Neuronal stem cell (in vitro differentiated cells): ENCODE results near the gene APBB2.

ENCODE experiments used
- DNase-seq: peaks from one replicate; pipeline ENCODE4 v3.0.0-alpha.2; 2013; ENCODE audit warnings: low spot score
- H2AFZ ChIP-seq: one replicate; pipeline ENCODE4 v1.6.1; 2013; ENCODE audit warnings: mild to moderate bottlenecking, low read length, inconsistent platforms
- H2AK5ac ChIP-seq: 2 replicates; pipeline ENCODE4 v1.6.1; 2013; ENCODE audit warnings: low read depth, mild to moderate bottlenecking, inconsistent platforms, low read length, moderate library complexity, mixed read lengths
- H2BK120ac ChIP-seq: 2 replicates; pipeline ENCODE4 v1.6.1; 2013; ENCODE audit warnings: low read depth, mild to moderate bottlenecking, inconsistent platforms, low read length, moderate library complexity, mixed read lengths
- H2BK12ac ChIP-seq: one replicate; pipeline ENCODE4 v1.6.1; 2013; ENCODE audit warnings: low read length, inconsistent platforms
- H2BK15ac ChIP-seq: 2 replicates; pipeline ENCODE4 v1.6.1; 2013; ENCODE audit warnings: mild to moderate bottlenecking, low read length, inconsistent platforms, mixed read lengths
- H2BK5ac ChIP-seq: one replicate; pipeline ENCODE4 v1.6.1; 2013; ENCODE audit warnings: inconsistent platforms, mild to moderate bottlenecking, low read length, moderate library complexity
- H3K14ac ChIP-seq: one replicate; pipeline ENCODE4 v1.6.1; 2013; ENCODE audit warnings: low read length, inconsistent platforms
- H3K18ac ChIP-seq: 2 replicates; pipeline ENCODE4 v1.6.1; 2013; ENCODE audit warnings: low read length, inconsistent platforms
- H3K23ac ChIP-seq: 2 replicates; pipeline ENCODE4 v1.6.1; 2013; ENCODE audit warnings: low read depth, mild to moderate bottlenecking, mixed read lengths, low read length, inconsistent platforms; ENCODE audit not compliant: poor library complexity
- H3K27ac ChIP-seq: replicated peaks from 3 replicates; pipeline ENCODE4 v1.5.1; 2013; ENCODE audit warnings: low read length, inconsistent platforms
- H3K27me3 ChIP-seq, 3 experiments: 2 replicates each; pipeline ENCODE4 v1.6.1; 2013; ENCODE audit warnings: low read length in 3 of 3, mild to moderate bottlenecking in 2 of 3, inconsistent platforms in 1 of 3, low read depth in 1 of 3, mixed read lengths in 1 of 3, moderate library complexity in 1 of 3; ENCODE audit not compliant: control insufficient read depth in 3 of 3, insufficient read depth in 3 of 3
- H3K36me3 ChIP-seq, 2 donors: replicated peaks in 1 of 2; 2 replicates each; pipeline ENCODE4 v1.6.1; 2013; ENCODE audit warnings: low read length in 2 of 2; ENCODE audit not compliant: control insufficient read depth in 2 of 2, insufficient read depth in 2 of 2
- H3K4ac ChIP-seq: 2 replicates; pipeline ENCODE4 v1.6.1; 2013; ENCODE audit warnings: inconsistent platforms, mild to moderate bottlenecking, low read length, moderate library complexity
- H3K4me1 ChIP-seq, 2 donors: 1 replicate in 1 of 2; 2 replicates in 1 of 2; pipeline ENCODE4 v1.6.1; 2013; ENCODE audit warnings: low read length in 2 of 2, low read depth in 1 of 2; ENCODE audit not compliant: control insufficient read depth in 2 of 2, insufficient read depth in 1 of 2
- H3K4me2 ChIP-seq: one replicate; pipeline ENCODE4 v1.6.1; 2013; ENCODE audit warnings: mild to moderate bottlenecking, low read length, inconsistent platforms; ENCODE audit not compliant: insufficient read depth, poor library complexity, severe bottlenecking
- H3K4me3 ChIP-seq, 2 donors: 2 replicates each; pipeline ENCODE4 v1.5.1; 2013; ENCODE audit warnings: low read length in 2 of 2, mild to moderate bottlenecking in 2 of 2, inconsistent platforms in 1 of 2, moderate library complexity in 1 of 2
- H3K79me1 ChIP-seq: one replicate; pipeline ENCODE4 v1.6.1; 2013; ENCODE audit warnings: low read depth, mild to moderate bottlenecking, inconsistent platforms, low read length, moderate library complexity
- H3K9ac ChIP-seq: one replicate; pipeline ENCODE4 v1.6.1; 2013; ENCODE audit warnings: mild to moderate bottlenecking, low read depth, low read length, inconsistent platforms; ENCODE audit not compliant: poor library complexity
- H3K9me3 ChIP-seq, 2 donors: replicated peaks in 1 of 2; 2 replicates each; pipeline versions ENCODE3 to v1.6.1; 2013; ENCODE audit warnings: low read length in 2 of 2, mild to moderate bottlenecking in 2 of 2, inconsistent platforms in 1 of 2, low read depth in 1 of 2, mixed read lengths in 1 of 2, moderate library complexity in 1 of 2; ENCODE audit not compliant: control insufficient read depth in 2 of 2, insufficient read depth in 1 of 2
- H4K8ac ChIP-seq: one replicate; pipeline ENCODE4 v1.6.1; 2013; ENCODE audit warnings: low read depth, mild to moderate bottlenecking, inconsistent platforms, low read length, moderate library complexity
- H4K91ac ChIP-seq: one replicate; pipeline ENCODE4 v1.6.1; 2013; ENCODE audit warnings: low read length, low read depth, mild to moderate bottlenecking, inconsistent platforms; ENCODE audit not compliant: poor library complexity
- WGBS, 2 donors: extraction: QIAGEN DNeasy Blood & Tissue Kit; methylation state at CpG; one replicate each; pipeline ENCODE4 v1.1.7; 2013; ENCODE audit warnings: missing lambda C conversion rate in 2 of 2, mixed read lengths in 1 of 2; ENCODE audit not compliant: insufficient read length in 2 of 2, insufficient replicate concordance in 1 of 2; ENCODE audit errors: extremely low coverage in 2 of 2; 5-methylcytosine and 5-hydroxymethylcytosine counted together

APBB2 gene

DNA sequence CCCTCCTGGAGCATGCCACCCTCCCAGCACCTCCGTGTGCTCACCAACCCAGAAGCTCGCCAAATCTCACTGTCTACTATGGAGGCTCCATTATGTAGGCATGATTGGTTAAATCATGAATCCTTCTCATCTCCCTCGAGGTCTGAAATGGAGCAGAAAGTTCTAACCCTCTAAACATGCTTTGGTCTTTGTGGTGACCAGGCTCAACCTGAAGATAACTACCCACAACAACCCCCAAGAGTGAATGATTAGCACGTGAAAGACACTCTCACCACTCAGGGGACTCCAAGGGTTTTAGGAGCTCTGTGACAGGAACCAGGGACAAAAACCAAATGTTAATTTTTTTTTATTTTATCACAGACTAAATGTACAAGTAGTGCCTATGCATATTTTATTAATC is 47.2 kb downstream of the APBB2 start:
- H2BK5ac ChIP-seq, result no peak overlapping the region

DNA sequence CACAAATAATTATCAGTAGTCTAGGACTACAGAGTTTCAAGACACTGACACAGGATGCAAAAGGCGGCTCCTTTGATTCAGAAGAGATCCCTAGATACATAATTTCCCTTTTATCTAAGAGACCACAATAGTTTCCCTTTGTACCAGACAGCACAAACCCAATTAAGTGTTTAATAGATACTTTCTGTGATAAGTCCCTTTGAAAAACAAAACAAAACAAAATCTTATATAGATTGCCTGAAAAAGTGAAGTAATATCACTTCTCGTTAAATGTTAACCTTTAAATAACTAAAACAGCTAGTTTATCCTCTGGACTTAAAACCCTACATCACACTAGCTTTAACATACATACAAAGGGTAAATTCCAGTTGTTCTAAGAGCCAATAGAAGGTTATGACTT is 49.9 kb downstream of the APBB2 start:
- Histone ChIP-seq H2BK5ac (no peak overlapping the region), H3K79me1 (no peaks in the 10 kb centered on the region), H3K4me1 (peaks cover 0 to 2% of the 10 kb centered on the region in 2 donors), H2AFZ (no peak overlapping the region), H3K4me2 (no peak overlapping the region), H3K27ac (no peak overlapping the region), H3K4ac (no peak overlapping the region), H2AK5ac (no peak overlapping the region), H2BK120ac (no peak overlapping the region), H2BK12ac (no peak overlapping the region), H3K27me3 (no peaks in the 10 kb centered on the region), H2BK15ac (no peak overlapping the region), H3K9ac (no peak overlapping the region), H3K4me3 (no peak overlapping the region), H3K18ac (no peak overlapping the region), H3K36me3 (no peaks in the 10 kb centered on the region), H3K9me3 (no peaks in the 10 kb centered on the region), H4K91ac (no peak overlapping the region), H4K8ac (no peak overlapping the region), H3K23ac (no peak overlapping the region), H3K14ac (no peak overlapping the region)
- WGBS, 2 donors, result no CpG with 5 or more reads among the region's 2 CpGs
- DNase-seq, result no peak

More for the DNA sequence above, 47.2 kb downstream of the APBB2 start:
- no CpG with 5 or more reads among the region's 4 CpGs for WGBS, 2 donors
- Histone ChIP-seq H3K4me3 (no peak overlapping the region), H3K9me3 (no peaks in the 10 kb centered on the region), H3K27ac (no peak overlapping the region), H3K4me2 (no peak overlapping the region), H2BK12ac (no peak overlapping the region), H3K9ac (no peak overlapping the region), H3K23ac (no peak overlapping the region), H3K27me3 (no peaks in the 10 kb centered on the region), H3K79me1 (no peaks in the 10 kb centered on the region), H3K14ac (no peak overlapping the region), H3K4me1 (no peaks in the 10 kb centered on the region), H4K91ac (no peak overlapping the region), H3K4ac (no peak overlapping the region), H2BK15ac (no peak overlapping the region), H2AFZ (no peak overlapping the region), H4K8ac (no peak overlapping the region), H3K36me3 (no peaks in the 10 kb centered on the region), H2AK5ac (no peak overlapping the region), H2BK120ac (no peak overlapping the region), H3K18ac (no peak overlapping the region)
- DNase-seq, result no peak

GRCh38 chr4:41161355-41161754 is 53.0 kb downstream of the APBB2 start:
- H3K23ac ChIP-seq, result no peak overlapping the region
- H2AFZ ChIP-seq, result no peak overlapping the region
- H3K14ac ChIP-seq, result no peak overlapping the region
- no peaks in the 10 kb centered on the region for H3K36me3 ChIP-seq
- no peak overlapping the region for H3K18ac ChIP-seq
- H3K9me3 ChIP-seq, result no peaks in the 10 kb centered on the region
- H4K8ac ChIP-seq, result no peak overlapping the region
- H3K9ac ChIP-seq, result no peak overlapping the region
- no peak overlapping the region for H3K27ac ChIP-seq
- no peak overlapping the region for H2BK12ac ChIP-seq
- no peaks in the 10 kb centered on the region for H3K79me1 ChIP-seq
- H2BK5ac ChIP-seq, result no peak overlapping the region
- H2BK120ac ChIP-seq, result no peak overlapping the region
- no CpG with 5 or more reads among the region's 3 CpGs for WGBS, 2 donors
- no peak overlapping the region for H3K4me3 ChIP-seq
- H2AK5ac ChIP-seq, result no peak overlapping the region
- no peak for DNase-seq
- H3K4me1 ChIP-seq, result peaks cover 0 to 2% of the 10 kb centered on the region in 2 donors
- H3K4ac ChIP-seq, result no peak overlapping the region
- peaks cover 0 to 4% (median 0%) of the 10 kb centered on the region in 3 experiments for H3K27me3 ChIP-seq
- no peak overlapping the region for H3K4me2 ChIP-seq
- no peak overlapping the region for H2BK15ac ChIP-seq
- no peak overlapping the region for H4K91ac ChIP-seq

DNA sequence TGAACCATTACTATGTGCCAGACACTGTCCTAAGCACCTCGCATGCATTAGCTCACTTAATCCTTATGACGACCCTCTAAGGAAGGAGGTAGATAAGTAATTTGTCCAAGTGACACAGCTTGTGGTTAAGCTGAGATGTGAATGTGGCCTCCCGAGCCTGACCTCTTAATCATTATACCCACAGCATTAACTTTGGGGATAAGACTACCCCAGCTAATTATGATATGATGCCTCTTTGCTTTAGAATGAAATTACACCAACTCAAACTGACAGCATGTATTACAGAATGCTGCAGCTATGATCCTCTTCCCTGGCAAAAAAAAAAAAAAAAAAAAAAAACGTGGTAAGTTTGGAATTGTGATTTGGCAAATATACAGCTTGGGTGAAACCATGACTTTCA is 53.5 kb downstream of the APBB2 start:
- no peak overlapping the region for H3K27ac ChIP-seq
- H3K23ac ChIP-seq, result no peak overlapping the region
- H4K91ac ChIP-seq, result no peak overlapping the region
- no peaks in the 10 kb centered on the region for H3K79me1 ChIP-seq
- DNase-seq, result no peak
- peaks cover 0 to 2% of the 10 kb centered on the region in 2 donors for H3K4me1 ChIP-seq
- H2AFZ ChIP-seq, result no peak overlapping the region
- no peak overlapping the region for H4K8ac ChIP-seq
- no peak overlapping the region for H3K4ac ChIP-seq
- H3K14ac ChIP-seq, result no peak overlapping the region
- H2AK5ac ChIP-seq, result no peak overlapping the region
- no peak overlapping the region for H3K18ac ChIP-seq
- H3K27me3 ChIP-seq, result peaks cover 0 to 4% (median 0%) of the 10 kb centered on the region in 3 experiments
- H3K4me2 ChIP-seq, result no peak overlapping the region
- H3K9ac ChIP-seq, result no peak overlapping the region
- H2BK12ac ChIP-seq, result no peak overlapping the region
- H2BK120ac ChIP-seq, result no peak overlapping the region
- WGBS, 2 donors, result no CpG with 5 or more reads among the region's 4 CpGs
- H3K4me3 ChIP-seq, result no peak overlapping the region
- H3K9me3 ChIP-seq, result no peaks in the 10 kb centered on the region
- no peak overlapping the region for H2BK5ac ChIP-seq
- H3K36me3 ChIP-seq, result no peaks in the 10 kb centered on the region
- H2BK15ac ChIP-seq, result no peak overlapping the region
